Prostate gland (tissue), 2 donors: ENCODE results near the gene EIF2D.

Experiments used
- POLR2A ChIP-seq: fragments of 450-650 bp; IDR thresholded peaks from one replicate; pipeline ENCODE4 v1.6.1; 2016; ENCODE audit warnings: antibody characterized with exemption, mild to moderate bottlenecking
- POLR2AphosphoS5 ChIP-seq: sonication (generic); formaldehyde crosslinking; IDR thresholded peaks from one replicate; pipeline ENCODE4 v1.6.1; 2017; ENCODE audit warnings: antibody characterized with exemption
- TF ChIP-seq, protein P1 (sequence below), 4 experiments: fragments of 200-600 bp in 2 of 4; fragments of 450-650 bp in 2 of 4; sonication (generic) in 2 of 4; IDR thresholded peaks; 1 replicate in 3 of 4; 2 replicates in 1 of 4; pipeline ENCODE4 v1.5.1; 2016 to 2019; ENCODE audit warnings: antibody characterized with exemption in 4 of 4, mild to moderate bottlenecking in 2 of 4, moderate library complexity in 2 of 4

DNA sequence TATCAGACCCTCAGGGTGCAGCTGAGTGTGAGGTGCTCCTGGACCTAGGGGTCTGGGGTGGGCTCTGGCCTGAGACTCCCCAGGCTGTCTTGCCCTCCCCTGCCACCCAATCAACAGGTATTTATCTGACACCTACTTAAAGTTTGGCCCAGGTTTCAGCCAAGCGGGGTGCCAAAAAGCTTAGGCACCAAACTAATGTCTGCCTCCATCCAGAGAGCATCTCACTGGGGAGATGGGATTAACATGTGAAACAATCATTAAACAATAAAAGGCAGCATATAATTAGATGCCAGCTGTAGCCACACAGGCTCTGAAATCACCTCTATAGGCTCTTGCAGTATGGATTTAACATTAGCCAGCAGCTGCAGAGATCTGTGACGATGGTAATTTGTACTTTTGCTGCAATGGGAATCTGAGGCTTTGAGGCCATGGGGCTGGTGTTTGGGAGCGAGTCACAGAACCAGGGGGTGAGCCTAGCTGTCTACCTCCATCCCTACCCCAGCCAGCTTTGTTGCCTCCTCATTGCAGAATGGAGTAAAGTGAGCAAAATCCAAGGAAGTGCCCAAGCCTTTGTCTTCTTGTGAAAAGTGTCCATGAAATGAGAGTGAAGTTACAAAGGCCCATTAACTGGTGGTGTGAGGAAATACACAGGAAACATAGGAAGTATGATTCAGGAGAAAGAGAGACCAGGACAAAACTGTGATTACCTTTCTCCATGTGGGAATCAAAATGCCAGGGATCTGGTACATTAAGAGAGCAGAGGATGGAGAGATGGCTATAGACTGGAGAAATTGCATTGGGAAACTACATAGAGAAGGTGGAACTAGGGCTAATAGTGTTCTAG lies 36.1 kb downstream of the EIF2D start:
- TF ChIP-seq, protein P1, sequence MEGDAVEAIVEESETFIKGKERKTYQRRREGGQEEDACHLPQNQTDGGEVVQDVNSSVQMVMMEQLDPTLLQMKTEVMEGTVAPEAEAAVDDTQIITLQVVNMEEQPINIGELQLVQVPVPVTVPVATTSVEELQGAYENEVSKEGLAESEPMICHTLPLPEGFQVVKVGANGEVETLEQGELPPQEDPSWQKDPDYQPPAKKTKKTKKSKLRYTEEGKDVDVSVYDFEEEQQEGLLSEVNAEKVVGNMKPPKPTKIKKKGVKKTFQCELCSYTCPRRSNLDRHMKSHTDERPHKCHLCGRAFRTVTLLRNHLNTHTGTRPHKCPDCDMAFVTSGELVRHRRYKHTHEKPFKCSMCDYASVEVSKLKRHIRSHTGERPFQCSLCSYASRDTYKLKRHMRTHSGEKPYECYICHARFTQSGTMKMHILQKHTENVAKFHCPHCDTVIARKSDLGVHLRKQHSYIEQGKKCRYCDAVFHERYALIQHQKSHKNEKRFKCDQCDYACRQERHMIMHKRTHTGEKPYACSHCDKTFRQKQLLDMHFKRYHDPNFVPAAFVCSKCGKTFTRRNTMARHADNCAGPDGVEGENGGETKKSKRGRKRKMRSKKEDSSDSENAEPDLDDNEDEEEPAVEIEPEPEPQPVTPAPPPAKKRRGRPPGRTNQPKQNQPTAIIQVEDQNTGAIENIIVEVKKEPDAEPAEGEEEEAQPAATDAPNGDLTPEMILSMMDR (IDR thresholded peaks at IDR 0.05), result no peak
- TF ChIP-seq POLR2AphosphoS5 (no peak), POLR2A (no peak)
